Stimulated activated CD8-positive, alpha-beta memory T cell treated with anti-CD3 and anti-CD28 coated beads, Interleukin-15, amount 100 ng/mL, for 1 hour (primary cell): ENCODE results near the gene NAAA.
"Not testable (repeated sequence)": the region's sequence is repeated elsewhere in the genome, so short reads cannot be mapped to it uniquely, and the experiment has no call there.

Experiments
- DNase-seq: peaks from one replicate; pipeline ENCODE4 v3.0.0-alpha.2; 2020; ENCODE audit warnings: low read depth

Gene NAAA

GRCh38 chr4:75919920-75920319 lies 20.9 kb downstream of the NAAA start:
- DNase-seq = no peak

- DNase-seq = no peak
These were observed 24.6 kb downstream of the NAAA start for GRCh38 chr4:75916091-75916661.

GRCh38 chr4:75912968-75913367 lies 27.8 kb downstream of the NAAA start:
- DNase-seq = no peak

- not testable (repeated sequence) for DNase-seq
These were observed 30.0 kb downstream of the NAAA start for GRCh38 chr4:75910831-75911230.

- DNase-seq = no peak
These were observed 31.4 kb downstream of the NAAA start for GRCh38 chr4:75909405-75909804.

GRCh38 chr4:75908555-75908954 lies 32.3 kb downstream of the NAAA start:
- DNase-seq = no peak

GRCh38 chr4:75907966-75908365 lies 32.8 kb downstream of the NAAA start:
- DNase-seq = no peak

- no peak for DNase-seq
These were observed 36.7 kb downstream of the NAAA start for GRCh38 chr4:75904076-75904475.

GRCh38 chr4:75902352-75902751 lies 38.5 kb downstream of the NAAA start, which contains the start of gene PPEF2:
PPEF2 (minus strand) TSS chr4:75902452; CDS start chr4:75896325, 6,127 bp downstream.
- no peak for DNase-seq

- no peak for DNase-seq
These were observed 42.3 kb downstream of the NAAA start for GRCh38 chr4:75898536-75898935.

GRCh38 chr4:75895744-75896314 lies 45.0 kb downstream of the NAAA start:
- DNase-seq = no peak

- no peak for DNase-seq
These were observed 48.3 kb downstream of the NAAA start for GRCh38 chr4:75892508-75892907.

GRCh38 chr4:75891611-75892010 lies 49.2 kb downstream of the NAAA start:
- no peak for DNase-seq

GRCh38 chr4:75889537-75890199 lies 51.1 kb downstream of the NAAA start:
- DNase-seq = no peak

GRCh38 chr4:75886104-75886503 lies 54.7 kb downstream of the NAAA start:
- DNase-seq = no peak

GRCh38 chr4:75881476-75881875 lies 59.3 kb downstream of the NAAA start:
- DNase-seq = no peak

GRCh38 chr4:75880278-75880677 lies 60.5 kb downstream of the NAAA start:
- no peak for DNase-seq

GRCh38 chr4:75878246-75878756 lies 62.5 kb downstream of the NAAA start:
- no peak for DNase-seq

GRCh38 chr4:75876218-75876617 lies 64.6 kb downstream of the NAAA start:
- DNase-seq = no peak

GRCh38 chr4:75869100-75869499 lies 71.7 kb downstream of the NAAA start:
- no peak for DNase-seq

- no peak for DNase-seq
These were observed 73.7 kb downstream of the NAAA start for GRCh38 chr4:75867130-75867529.
